Vagina (tissue), 2 donors: ENCODE measurements around the gene FAM3A. TPM values are rescaled to one million over a fixed set of nuclear protein-coding genes. Genes with fewer than 3 reads are reported as not detected.
"Not testable (repeated sequence)": the region's sequence is repeated elsewhere in the genome, so short reads cannot be mapped to it uniquely, and the experiment has no call there.

Experiments used
- DNase-seq, 2 donors: peaks; one replicate each; pipeline ENCODE4 v3.0.0-alpha.2; 2017; ENCODE audit errors: extremely low spot score in 2 of 2
- H3K27ac ChIP-seq: fragments of 200-600 bp; sonication (generic); one replicate; pipeline ENCODE4 v1.5.1; 2019
- H3K27me3 ChIP-seq: fragments of 200-600 bp; sonication (generic); one replicate; pipeline ENCODE4 v1.5.1; 2019
- H3K36me3 ChIP-seq, 2 donors: fragments of 200-600 bp; sonication (generic); one replicate each; pipeline ENCODE4 v1.5.1; 2017 to 2019
- H3K4me1 ChIP-seq: fragments of 200-600 bp; sonication (generic); one replicate; pipeline ENCODE4 v1.5.1; 2019
- H3K4me3 ChIP-seq, 2 donors: fragments of 200-600 bp; sonication (generic); 1 replicate in 1 of 2; 2 replicates in 1 of 2; pipeline ENCODE4 v1.5.1; 2016 to 2019
- H3K9me3 ChIP-seq: fragments of 200-600 bp; sonication (generic); one replicate; pipeline ENCODE4 v1.5.1; 2019
- POLR2A ChIP-seq, 2 donors: fragments of 450-650 bp; IDR thresholded peaks; one replicate each; pipeline ENCODE4 v1.6.1; 2017; ENCODE audit warnings: antibody characterized with exemption in 2 of 2, mild to moderate bottlenecking in 2 of 2, moderate library complexity in 2 of 2
- POLR2AphosphoS5 ChIP-seq, 2 donors: sonication (generic); formaldehyde crosslinking; IDR thresholded peaks; one replicate each; pipeline ENCODE4 v1.9.0; 2017; ENCODE audit warnings: antibody characterized with exemption in 2 of 2, mild to moderate bottlenecking in 2 of 2, low read depth in 1 of 2; ENCODE audit not compliant: insufficient read depth in 1 of 2
- intact Hi-C: fragments of 100-400 bp; cut with DNase I; formaldehyde crosslinking; loops from one replicate; pipeline ENCODE4 v1.15.1; 2023
- total RNA-seq: library from RNA; depleted of rRNA; stranded (reverse); fragments of >200 nt; gene quantifications from one replicate; pipeline ENCODE4 v1.2.3, GENCODE V29; 2016
- TF ChIP-seq, protein P1 (sequence below), 3 experiments: fragments of 450-650 bp in 2 of 3; fragments of 200-600 bp in 1 of 3; sonication (generic) in 1 of 3; IDR thresholded peaks; one replicate each; pipeline ENCODE4 v1.5.1; 2017 to 2019; ENCODE audit warnings: antibody characterized with exemption in 3 of 3, mild to moderate bottlenecking in 2 of 3, moderate library complexity in 2 of 3

The FAM3A gene
- total RNA-seq, 1 donor from 2014 or later: 59.9 TPM

DNA sequence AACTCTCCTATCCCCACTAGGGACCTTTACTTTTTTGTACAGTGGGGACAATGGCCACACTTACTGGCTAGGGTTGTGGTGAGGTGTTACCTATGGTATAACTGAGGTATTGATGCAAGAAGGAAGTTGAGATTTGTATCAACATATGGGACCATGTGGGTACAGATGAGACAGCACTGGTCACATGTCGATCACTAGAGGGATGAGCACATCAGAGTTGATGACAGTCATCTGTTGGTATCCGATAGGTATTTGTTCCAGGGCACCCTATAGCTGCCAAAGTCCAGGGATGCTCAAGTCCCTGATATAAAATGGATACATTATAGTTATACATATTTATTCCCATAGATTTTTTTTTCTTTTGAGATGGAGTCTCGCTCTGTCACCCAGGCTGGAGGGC, 13.0 kb downstream of the FAM3A start:
- DNase-seq: no peak
- no peak overlapping the region for H3K27ac ChIP-seq
- H3K4me3 ChIP-seq: no peak overlapping the region
- H3K4me1 ChIP-seq: no peaks in the 10 kb centered on the region
- intact Hi-C loops: no loop called here
- no peaks in the 10 kb centered on the region for H3K9me3 ChIP-seq
- no peaks in the 10 kb centered on the region for H3K27me3 ChIP-seq
- no peak for TF ChIP-seq POLR2AphosphoS5 (IDR thresholded peaks at IDR 0.05; ENCODE audit: insufficient read depth in 1 of 2, low read depth in 1 of 2)
- no peak for TF ChIP-seq POLR2A (IDR thresholded peaks at IDR 0.05)
- TF ChIP-seq, protein P1, sequence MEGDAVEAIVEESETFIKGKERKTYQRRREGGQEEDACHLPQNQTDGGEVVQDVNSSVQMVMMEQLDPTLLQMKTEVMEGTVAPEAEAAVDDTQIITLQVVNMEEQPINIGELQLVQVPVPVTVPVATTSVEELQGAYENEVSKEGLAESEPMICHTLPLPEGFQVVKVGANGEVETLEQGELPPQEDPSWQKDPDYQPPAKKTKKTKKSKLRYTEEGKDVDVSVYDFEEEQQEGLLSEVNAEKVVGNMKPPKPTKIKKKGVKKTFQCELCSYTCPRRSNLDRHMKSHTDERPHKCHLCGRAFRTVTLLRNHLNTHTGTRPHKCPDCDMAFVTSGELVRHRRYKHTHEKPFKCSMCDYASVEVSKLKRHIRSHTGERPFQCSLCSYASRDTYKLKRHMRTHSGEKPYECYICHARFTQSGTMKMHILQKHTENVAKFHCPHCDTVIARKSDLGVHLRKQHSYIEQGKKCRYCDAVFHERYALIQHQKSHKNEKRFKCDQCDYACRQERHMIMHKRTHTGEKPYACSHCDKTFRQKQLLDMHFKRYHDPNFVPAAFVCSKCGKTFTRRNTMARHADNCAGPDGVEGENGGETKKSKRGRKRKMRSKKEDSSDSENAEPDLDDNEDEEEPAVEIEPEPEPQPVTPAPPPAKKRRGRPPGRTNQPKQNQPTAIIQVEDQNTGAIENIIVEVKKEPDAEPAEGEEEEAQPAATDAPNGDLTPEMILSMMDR (IDR thresholded peaks at IDR 0.05): no peak
- H3K36me3 ChIP-seq: no peaks in the 10 kb centered on the region

DNA sequence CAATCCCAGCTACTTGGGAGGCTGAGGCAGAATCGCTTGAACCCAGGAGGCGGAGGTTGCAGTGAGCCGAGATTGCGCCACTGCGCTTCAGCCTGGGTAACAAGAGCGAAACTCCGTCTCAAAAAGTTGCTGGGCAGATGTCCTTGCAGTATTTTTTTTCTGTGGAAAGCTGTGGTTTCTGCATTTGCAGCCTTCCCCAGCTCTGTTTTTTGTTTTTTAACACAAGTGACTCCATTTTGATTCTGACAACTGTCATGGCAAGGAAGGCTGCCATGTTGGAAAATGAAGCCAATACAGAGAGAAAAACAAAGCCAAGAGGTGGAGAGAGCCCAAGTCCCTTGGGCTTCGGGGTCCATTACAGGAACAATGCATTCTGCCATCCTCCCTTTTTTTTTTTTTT, 13.9 kb downstream of the FAM3A start:
- Histone ChIP-seq H3K4me1 (no peaks in the 10 kb centered on the region), H3K9me3 (no peaks in the 10 kb centered on the region), H3K36me3 (no peaks in the 10 kb centered on the region), H3K27ac (no peak overlapping the region), H3K4me3 (no peak overlapping the region), H3K27me3 (no peaks in the 10 kb centered on the region)
- TF ChIP-seq POLR2AphosphoS5 (IDR thresholded peaks at IDR 0.05; ENCODE audit: insufficient read depth in 1 of 2, low read depth in 1 of 2): no peak
- TF ChIP-seq POLR2A (IDR thresholded peaks at IDR 0.05): no peak
- TF ChIP-seq, protein P1 (IDR thresholded peaks at IDR 0.05): no peak
- DNase-seq: no peak
- intact Hi-C loops: no loop called here

DNA sequence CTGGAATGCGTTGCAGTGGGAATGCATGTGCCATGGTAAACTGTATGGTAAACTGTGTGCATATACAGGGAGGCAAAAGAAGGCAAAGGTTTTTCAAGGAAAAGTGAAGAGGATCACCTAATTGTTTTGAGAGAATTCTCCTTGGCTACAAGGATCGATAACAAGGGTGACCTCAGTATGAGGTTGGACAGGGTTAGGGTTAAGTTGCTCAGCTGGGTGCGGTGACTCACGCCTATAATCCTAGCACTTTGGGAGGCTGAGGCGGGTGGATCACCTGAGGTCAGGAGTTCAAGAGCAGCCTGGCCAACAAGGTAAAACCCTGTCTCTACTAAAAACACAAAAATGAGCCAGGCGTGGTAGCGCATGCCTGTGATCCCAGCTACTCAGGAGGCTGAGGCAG, 14.6 kb downstream of the FAM3A start:
- H3K4me3 ChIP-seq, DNase-seq, H3K27me3 ChIP-seq, H3K27ac ChIP-seq, H3K9me3 ChIP-seq, intact Hi-C loops, H3K36me3 ChIP-seq, H3K4me1 ChIP-seq: not testable (repeated sequence)

DNA sequence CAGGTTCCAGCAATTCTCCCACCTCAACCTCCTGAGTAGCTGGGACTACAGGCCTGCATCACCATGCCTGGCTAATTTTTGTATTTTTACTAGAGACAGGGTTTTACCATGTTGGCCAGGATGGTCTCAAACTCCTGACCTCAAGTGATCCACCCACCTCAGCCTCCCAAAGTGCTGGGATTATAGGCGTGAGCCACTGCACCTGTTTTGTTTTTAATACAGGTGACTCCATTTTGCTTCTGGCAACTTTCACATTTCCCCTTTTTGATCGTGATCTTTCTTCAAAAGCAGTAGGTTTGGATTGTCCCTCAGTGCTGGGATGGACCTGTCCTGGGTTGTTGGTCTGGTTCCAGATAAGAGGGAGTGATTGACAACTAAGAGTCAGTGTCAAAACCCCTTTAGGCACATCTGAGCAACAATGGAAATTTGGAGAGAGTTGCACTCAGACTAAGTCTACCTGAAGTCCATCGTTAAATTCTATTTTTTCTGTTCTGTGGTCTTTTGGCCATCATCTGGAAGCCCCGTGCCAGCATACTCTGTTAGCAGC, 19.4 kb downstream of the FAM3A start:
- H3K4me1 ChIP-seq, H3K27ac ChIP-seq, H3K4me3 ChIP-seq, H3K36me3 ChIP-seq, DNase-seq, H3K27me3 ChIP-seq, H3K9me3 ChIP-seq, intact Hi-C loops: not testable (repeated sequence)

DNA sequence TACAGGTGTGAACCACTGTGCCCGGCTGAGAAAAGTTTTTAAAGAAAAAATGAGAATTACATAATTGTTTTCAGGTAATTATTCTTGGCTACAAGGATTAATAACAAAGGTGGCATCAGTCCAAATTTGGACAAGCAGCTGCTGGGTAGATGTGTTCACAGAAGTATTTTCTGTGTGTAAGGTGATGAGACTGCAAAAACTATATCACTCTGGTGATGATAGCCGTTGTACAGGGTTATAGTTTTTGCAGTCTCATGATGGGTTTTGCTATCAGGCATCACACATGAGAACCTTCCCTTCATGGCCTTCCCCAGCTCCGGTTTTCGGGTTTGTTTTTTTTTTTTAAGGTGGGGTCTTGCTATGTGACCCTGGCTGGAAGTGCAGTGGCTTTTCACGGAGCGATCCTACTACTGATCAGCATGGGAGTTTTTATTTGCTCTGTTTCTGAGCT, 20.5 kb downstream of the FAM3A start:
- H3K9me3 ChIP-seq: no peaks in the 10 kb centered on the region
- no peaks in the 10 kb centered on the region for H3K36me3 ChIP-seq
- no peaks in the 10 kb centered on the region for H3K4me1 ChIP-seq
- intact Hi-C loops: no loop called here
- H3K27me3 ChIP-seq: no peaks in the 10 kb centered on the region
- no peak overlapping the region for H3K27ac ChIP-seq
- no peak for TF ChIP-seq POLR2AphosphoS5 (IDR thresholded peaks at IDR 0.05; ENCODE audit: insufficient read depth in 1 of 2, low read depth in 1 of 2)
- TF ChIP-seq POLR2A (IDR thresholded peaks at IDR 0.05): no peak
- TF ChIP-seq, protein P1 (IDR thresholded peaks at IDR 0.05): no peak
- no peak for DNase-seq
- H3K4me3 ChIP-seq: no peak overlapping the region

DNA sequence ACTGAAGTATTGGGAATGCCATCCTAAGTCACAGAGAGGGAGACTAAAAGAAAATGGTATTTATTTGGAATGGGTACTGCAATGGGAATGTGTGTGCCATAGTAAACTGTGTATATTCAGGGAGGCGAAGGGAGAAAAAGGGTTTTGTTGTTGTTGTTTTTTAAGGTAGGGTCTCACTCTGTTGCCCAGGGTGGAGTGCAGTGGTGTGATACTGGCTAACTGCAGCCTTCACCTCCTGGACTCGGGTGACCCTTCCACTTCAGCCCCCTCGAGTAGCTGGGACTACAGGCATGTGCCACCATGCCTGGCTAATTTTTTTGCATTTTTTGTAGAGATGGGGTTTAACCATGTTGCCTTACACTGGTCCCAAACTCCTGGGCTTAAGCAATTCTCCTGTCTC, 21.3 kb downstream of the FAM3A start:
- DNase-seq: no peak
- Histone ChIP-seq H3K27me3 (no peaks in the 10 kb centered on the region), H3K4me1 (peaks cover 4% of the 10 kb centered on the region), H3K36me3 (no peaks in the 10 kb centered on the region), H3K9me3 (no peaks in the 10 kb centered on the region), H3K27ac (no peak overlapping the region), H3K4me3 (no peak overlapping the region)
- intact Hi-C loops: no loop called here
- TF ChIP-seq POLR2AphosphoS5 (IDR thresholded peaks at IDR 0.05; ENCODE audit: insufficient read depth in 1 of 2, low read depth in 1 of 2): no peak
- TF ChIP-seq POLR2A (IDR thresholded peaks at IDR 0.05): no peak
- TF ChIP-seq, protein P1 (IDR thresholded peaks at IDR 0.05): no peak
